IPS DF 4.7 (cell line): ENCODE data around the gene PCBP3.
"Not testable (repeated sequence)": the region's sequence is repeated elsewhere in the genome, so short reads cannot be mapped to it uniquely, and the experiment has no call there.

ENCODE experiments used
- DNase-seq: peaks from one replicate; pipeline ENCODE4 v3.0.0-alpha.2; 2013; ENCODE audit warnings: low spot score; ENCODE audit errors: extremely low read depth

PCBP3 gene

DNA sequence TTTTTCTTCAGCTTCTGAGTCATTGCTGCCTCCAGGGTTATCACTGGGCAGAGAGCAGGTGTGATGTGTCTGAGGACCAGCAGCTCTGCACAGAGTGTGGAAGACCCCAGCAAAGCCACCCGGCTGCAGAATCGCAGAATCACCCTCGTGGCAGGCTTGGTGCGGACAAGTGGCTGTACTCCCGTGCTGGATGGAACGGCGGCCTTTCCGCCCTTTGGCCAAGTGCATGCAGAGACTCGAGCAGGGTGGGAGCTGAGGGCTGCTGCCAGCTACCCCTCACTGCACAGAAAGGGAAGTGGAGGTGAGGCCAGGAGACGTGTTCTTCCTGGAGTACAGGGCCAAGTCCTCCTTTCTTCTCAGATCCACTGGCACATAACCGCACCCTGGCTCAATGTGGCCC, 162.5 kb downstream of the PCBP3 start:
- DNase-seq: no peak

DNA sequence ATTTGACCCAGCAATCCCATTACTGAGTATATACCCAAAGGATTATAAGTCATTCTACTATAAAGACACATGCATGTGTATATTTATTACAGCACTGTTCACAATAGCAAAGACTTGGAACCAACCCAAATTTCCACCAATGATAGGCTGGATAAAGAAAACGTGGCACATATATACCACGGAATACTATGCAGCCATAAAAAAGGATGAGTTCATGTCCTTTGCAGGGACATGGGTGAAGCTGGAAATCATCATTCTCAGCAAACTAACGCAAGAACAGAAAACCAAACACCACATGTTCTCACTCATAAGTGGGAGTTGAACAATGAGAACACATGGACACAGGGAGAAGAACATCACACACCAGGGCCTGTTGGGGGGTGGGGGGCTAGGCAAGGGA, 165.1 kb downstream of the PCBP3 start:
- DNase-seq: not testable (repeated sequence)

DNA sequence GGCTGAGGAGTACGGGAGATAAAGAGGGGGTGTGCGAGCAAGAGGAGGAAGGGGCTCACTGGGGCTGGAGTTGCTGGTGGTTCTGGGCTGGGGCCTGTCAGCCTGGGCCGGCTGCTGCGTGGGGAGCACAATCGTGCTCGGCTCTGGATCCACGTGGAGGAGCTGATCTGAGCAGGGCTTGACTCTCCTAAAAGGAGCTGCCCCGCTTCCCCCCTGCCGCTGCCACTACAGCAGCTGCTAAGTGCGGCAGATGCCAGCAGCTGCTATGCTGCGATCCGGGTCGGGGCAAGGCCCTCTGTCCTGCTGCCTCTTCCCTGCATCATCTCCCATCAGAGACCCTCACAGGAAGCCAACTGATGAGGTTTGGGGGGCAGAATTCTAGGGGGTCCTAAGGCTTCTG, 165.9 kb downstream of the PCBP3 start:
- DNase-seq: no peak

DNA sequence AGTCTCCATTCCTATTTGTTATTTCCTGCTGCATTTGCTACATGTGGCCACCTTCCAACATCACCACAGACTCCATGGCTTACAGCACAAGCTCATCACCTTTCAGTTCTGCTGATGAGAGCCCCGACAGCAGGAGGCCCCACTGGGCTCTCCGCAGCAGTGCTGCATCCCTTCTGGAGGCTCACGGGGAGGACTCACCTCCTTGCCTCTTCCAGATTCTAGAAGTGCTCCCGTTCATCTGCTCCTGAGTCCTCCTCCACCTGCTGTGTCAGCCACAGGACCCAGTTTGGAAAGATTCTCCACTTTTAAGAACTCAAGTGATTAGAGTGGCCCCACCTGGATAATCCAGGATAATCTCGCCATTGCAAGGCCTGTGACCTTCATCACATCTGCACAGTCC, 167.6 kb downstream of the PCBP3 start:
- DNase-seq: no peak

DNA sequence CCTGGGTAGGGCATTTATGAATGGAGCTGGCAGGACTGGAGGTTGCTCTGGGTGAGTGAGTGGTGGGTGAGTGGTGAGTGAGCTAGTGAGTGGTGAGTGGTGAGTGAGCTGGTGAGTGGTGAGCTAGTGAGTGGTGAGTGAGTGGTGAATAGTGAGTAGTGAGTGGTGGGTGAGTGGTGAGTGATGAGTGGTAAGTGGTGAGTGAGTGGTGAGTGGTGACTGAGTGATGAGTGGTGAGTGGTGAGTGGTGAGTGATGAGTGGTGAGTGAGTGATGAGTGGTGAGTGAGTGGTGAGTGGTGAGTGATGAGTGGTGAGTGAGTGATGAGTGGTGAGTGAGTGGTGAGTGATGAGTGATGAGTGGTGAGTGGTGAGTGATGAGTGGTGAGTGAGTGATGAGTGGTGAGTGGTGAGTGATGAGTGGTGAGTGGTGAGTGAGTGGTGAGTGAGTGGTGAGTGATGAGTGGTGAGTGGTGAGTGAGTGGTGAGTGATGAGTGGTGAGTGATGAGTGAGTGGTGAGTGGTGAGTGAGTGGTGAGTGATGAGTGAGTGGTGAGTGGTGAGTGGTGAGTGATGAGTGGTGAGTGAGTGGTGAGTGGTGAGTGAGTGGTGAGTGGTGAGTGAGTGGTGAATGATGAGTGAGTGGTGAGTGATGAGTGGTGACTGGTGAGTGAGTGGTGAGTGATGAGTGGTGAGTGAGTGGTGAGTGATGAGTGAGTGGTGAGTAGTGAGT, 170.8 kb downstream of the PCBP3 start:
- DNase-seq: not testable (repeated sequence)

DNA sequence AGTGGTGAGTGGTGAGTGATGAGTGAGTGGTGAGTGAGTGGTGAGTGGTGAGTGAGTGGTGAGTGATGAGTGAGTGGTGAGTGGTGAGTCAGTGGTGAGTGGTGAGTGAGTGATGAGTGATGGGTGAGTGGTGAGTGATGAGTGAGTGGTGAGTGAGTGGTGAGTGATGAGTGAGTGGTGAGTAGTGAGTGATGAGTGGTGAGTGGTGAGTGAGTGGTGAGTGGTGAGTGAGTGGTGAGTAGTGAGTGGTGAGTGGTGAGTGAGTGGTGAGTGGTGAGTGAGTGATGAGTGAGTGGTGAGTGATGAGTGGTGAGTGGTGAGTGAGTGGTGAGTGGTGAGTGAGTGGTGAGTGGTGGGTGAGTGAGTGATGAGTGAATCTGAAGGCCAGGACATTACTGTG, 172.3 kb downstream of the PCBP3 start:
- DNase-seq: not testable (repeated sequence)

DNA sequence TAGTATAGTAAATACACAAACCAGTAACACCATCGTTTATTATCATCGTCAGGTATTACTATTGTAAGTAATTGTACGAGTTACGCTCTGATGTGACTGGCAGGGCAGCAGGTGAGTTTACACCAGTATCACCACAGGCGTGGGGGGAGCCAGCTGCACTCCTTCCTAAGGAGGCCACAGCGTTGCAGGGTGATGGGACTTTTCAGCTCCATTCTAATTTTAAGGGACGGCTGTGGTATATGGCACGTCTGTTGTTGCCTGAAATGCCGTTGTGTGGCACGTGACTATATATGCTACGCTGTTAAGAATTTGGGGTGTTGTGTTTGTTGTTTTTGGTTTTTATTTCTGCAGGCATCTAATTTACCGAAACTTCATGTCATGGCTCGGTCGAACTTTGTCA, 173.3 kb downstream of the PCBP3 start:
- DNase-seq: no peak

DNA sequence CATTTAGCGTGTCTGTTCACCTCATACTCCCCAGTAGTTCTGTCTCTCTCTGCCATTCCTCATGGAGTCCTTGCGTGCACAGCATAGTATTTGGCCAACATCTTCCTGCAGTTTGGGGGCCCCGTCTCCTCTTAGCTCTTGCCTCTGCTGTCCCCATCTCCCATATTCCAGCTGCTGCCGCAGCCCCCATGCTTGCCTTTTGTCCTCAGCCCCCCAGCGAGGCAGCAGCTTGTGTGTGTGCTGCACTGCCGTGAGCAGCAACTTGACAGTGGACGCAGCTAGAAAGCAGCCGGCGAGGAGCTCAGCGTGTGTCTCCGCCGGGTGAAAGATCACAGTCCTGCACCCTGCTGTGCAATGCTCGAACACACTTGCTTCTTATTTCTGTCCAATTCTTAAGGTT, 173.8 kb downstream of the PCBP3 start:
- DNase-seq: no peak

DNA sequence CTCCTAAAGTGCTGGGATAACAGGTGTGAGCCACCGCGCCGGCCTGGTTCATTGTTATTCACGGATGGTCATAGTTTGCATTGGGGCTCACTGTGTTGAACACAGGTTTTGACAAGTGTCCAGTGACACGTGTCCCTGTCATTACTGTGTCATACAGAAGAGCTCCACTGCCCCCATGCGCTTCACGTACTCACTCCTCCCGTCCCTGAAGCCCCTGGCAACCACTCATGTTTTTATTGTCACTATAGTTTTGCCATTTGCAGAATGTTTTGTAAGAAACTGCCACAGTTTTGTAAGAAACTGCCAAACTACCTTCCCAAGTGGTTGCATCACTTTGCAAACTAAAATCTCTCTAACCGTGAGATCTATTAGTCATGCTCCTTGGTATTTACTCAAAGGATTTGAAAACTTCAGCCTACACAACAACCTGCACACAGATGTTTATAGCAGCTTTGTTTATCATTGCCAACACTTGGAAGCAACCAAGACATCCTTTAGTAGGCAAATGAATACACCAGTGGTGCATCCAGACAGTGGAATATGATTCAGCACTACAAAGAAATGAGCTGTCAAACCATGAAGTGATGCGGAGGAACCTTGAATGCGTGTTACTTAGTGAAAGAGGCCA, 174.9 kb downstream of the PCBP3 start:
- no peak for DNase-seq

DNA sequence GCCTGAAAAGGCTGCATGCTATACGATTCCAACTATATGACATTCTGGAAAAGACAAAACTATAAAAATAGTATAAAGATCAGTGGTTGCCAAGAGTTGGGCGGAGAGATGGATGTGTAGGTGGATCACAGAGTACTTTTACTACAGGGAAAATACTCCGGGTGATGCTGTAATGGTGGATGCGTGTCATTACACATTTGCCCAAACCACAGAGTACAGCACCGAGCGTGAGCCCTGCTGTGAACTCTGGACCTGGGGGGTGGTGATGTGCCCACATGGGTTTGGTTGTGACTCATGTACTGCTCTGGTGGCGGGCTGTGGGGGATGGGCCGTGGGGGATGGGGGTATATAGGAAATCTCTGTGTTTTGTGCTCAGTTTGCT, 175.4 kb downstream of the PCBP3 start:
- no peak for DNase-seq

DNA sequence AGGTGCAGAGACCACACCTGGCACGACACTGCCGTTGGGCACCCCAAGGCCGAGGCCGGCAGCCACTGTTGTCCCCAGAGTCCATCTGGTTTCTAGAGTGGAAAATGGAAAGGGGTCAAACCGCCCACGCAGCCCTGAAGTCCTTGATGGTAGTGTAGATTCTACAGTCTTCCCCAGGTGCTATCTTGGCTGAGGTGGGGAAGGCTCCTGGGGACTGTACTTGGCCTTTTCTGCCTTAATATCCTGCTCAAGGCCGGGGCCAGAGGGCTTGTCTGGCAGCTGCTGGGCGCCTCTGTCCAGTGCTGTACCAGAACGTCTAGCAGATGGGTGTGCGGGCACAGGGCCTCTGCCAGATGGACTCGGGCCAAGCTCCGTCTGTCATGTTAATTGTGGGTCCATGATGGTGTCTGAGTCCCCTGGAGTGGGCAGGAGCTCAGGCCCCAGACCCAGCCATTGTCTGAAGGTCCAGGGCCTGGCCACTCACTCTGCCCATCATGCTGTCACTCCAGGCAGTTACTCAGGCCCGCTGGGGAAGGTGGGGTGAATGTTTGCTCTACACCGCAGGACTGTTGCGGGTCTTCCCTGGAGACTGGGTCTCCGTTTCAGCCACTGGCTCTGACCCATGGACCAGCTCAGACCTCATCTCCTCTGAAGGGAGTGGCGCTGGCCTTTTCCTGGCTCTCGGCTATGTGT, 176.1 kb downstream of the PCBP3 start:
- no peak for DNase-seq

DNA sequence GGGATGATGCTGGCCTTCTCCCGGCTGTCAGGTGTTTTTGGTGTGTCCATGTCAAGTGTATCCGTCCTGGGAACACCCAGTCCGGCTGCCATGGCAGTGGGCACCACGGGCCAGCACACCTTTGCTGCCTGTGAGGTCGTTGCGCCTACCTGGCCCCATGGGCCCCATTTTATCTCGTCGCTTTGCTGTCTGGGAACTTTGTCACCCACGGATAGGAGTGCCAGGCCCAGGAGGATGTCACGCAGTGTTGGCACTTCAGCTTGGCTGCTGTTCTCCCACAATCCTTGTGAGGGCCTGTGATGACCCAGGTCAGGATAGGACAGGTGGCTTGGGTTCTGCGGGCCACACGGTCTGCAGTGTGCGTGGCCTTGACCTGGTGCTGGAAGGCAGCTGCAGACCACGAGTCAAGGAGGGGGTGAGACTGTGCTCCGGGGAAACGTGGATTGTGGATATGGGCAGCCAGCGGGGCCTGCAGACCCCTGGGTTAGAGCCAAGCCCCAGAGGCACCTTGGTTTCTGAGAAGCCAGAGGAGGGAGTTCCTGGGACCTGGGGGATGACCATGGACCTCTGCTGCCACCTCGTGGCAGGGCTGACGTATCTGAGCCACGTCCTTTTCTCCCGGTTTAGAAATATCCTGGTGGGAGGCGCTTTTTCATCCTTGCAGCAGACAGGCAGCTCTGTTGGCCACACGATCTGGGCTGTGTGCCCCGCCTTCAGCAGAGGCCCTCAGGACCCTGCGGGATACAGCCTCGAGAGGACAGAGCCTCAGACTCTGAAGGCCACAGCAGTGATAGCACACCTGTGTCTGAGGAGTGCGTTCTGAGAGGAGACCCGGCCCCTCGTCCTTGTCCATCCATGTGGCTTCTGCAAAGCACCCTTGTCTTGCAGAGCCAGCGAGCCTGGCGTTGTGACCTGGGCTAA, 176.9 kb downstream of the PCBP3 start:
- DNase-seq: peak; percentile 85

DNA sequence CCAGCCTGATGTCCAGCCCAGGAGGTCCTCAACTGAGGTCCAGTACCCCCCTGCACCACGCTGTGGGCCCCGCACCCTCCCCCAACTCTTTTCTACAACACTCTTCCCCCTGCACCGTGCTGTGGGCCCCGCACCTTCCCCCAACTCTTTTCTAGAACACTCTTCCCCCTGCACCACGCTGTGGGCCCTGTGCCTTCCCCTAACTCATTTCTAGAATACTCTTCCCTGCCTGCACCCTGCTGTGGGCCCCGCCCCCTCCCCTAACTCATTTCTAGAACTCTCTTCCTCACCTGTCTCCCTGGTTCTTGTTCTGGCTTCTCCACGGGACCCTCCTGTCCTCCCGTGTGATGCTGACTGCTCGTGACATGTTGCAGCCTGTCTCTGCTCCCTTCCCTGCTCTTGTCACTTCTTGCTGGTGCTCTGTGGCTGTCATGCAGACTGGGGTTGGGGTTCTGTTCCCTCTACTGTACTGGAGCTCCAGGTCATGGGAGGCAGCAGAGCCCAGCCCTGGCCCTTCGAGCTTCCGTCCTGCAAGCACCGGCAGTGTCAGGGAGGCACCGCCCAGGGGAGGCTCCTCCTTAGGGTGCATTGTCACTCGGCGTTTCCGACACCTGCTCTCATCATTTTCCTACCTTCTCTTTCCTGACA, 177.9 kb downstream of the PCBP3 start:
- no peak for DNase-seq

DNA sequence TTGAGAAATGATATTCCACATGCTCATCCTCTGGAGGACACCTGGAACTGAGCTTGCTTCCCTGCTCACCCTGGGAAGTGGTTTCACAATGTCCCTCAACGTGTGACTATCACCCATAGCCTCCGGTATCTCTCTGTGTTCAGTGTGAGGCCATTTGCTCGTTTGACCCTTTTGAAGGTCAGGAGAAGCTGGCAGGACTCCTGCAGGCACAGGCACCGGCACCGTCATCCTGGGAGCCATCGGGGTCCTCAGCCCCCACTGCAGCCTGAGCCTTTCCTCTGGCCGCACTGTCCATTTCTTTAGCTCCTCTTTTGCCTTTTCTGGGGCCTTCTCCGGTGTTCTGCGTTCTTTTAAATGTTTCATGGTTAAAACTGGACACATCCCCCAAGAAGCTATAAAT, 178.5 kb downstream of the PCBP3 start:
- no peak for DNase-seq

DNA sequence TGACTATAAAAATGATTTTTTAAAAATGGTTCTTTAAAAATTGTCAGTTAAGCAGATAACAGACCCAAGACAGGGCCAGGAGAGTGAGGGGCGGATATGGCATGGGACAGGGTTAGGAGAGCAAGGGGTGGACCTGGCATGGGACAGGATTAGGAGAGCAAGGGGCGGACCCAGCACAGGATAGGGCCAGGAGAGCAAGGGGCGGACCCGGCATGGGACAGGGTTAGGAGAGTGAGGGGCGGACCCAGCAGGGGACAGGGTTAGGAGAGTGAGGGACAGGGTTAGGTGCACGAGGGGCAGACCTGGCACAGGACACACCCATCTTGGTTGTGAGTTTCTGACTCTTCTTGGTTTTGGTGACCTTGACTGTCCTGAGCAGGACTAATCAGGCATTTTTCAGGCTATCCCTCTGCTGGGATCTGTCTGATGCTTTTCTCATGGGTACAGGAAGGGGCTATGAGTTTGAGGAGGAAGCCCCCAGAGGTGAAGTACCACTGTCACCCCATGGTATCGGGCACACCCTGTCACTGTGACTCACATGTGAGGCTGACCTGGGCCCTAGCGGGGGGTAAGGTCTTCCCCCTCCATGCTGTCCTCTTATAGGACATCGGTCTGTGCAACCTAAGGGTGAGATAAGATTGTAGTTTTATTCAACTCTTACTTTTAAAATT, 179.0 kb downstream of the PCBP3 start:
- no peak for DNase-seq

DNA sequence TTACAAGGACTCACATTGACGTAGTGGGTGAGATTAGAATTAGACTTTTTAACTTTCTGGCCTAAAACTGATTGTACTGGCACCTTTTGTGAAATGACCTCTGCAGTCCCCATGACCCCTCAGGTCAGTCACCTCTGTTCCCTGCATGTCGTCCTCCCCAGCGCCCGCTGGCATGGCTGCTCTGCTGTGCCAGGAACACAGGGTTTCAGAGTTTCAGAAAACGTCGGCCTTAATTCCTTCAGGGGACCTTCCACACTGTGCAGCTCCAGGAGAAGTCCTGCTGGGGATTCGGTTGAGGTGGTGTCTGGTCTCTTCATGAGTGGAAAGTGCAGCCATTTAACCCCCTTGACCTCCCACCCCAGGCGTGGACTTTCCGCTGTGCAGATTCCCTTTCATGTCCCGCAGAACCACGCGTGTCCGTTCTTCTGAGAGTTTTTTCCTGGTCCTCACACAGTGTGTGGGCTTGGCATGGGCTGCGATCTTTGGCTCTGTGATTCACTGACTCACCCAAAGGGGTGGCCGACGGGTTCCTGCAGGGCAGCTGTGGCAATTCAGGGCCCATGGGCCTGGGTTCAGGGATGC, 179.7 kb downstream of the PCBP3 start:
- no peak for DNase-seq

DNA sequence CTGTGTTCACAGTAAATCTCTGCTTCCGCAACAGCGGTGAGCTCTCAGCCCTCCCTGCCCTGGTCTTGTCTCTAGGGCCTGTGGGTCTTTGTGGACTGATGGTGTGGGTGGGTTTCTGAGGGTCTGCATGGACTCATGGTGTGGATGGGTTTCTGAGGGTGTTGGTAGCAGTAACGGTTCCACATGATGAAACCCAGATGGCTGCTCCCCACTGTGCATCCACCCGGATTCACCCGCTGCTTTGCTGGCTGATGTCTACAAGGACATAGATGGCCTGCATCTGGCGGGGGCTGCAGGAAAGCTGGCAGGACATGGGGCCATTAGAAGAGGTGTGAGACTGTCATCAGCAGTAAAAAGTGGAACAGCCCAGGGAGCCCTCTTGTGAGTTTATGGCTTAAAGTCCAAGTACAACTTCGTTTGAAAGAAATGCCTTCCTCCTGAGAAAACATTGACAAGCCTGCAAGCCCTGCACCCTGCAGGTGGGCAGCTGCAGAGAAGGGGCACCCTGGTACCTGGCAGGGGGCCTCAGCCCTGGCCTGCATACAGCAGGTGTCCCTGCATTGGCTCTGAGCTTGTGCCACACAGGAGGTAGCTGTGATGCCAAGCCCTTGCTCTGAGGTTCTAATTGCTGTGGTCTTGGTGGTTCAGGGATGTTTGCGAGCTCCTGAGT, 181.2 kb downstream of the PCBP3 start:
- no peak for DNase-seq

DNA sequence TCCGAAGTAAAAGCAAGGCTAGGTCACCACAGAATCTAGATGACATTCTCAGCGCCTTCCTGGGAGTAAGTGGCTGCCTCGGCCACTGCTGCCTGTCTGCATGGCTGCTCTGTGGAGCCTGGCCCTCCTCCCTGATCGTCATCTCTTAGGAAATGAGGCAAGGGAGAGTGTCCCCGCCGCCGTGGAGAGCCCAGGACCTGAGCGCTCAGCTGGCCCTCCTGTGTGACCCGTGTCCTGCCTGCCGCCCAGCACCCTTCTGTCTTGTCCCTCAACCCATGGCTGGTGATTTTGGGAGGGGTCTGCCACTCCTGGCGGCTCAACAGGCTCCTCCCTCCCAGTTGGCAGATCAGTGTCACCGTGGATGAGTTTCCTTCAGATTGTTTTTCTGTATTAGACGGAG, 181.7 kb downstream of the PCBP3 start:
- no peak for DNase-seq

DNA sequence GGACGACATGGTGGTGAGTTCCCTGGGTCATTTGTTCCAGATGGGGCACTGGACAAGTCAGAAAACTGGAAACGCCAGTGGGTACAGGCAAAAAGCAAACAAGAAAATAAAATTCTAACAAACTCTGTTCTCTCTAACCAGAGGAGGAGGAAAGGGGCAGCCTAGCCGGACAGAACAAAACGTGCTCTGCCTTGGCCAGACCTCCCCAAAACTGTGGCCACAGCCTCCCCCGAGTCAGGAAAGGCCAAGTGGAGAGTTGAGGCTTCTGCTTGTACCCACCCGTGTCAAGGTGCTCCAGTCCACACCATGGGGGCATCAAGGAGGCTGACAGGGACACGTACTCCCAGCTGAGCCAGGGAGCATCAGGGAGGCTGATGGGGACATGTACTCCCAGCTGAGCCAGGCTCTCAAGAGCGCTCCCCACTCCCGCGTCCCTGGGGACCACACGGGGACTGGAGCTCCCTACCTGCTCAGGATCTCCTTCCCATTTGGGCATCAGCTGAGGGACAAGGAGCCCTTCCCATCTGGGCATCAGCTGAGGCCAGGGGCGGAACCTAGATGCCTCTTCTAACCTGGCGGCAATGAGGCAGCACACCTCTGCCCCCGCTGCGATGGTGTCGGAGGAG, 183.3 kb downstream of the PCBP3 start:
- DNase-seq: no peak
